HepG2 (cell line): ENCODE measurements around the gene GYG1. TPM values are rescaled to one million over a fixed set of nuclear protein-coding genes. Genes with fewer than 3 reads are reported as not detected.

Experiments
- NFYC ChIP-seq: IDR thresholded peaks from 2 replicates; pipeline ENCODE4 v1.6.1; 2016; ENCODE audit warnings: missing genetic modification reagents, missing compliant biosample characterization
- ZNF343 ChIP-seq: sonication (generic); formaldehyde crosslinking; IDR thresholded peaks from 2 replicates; pipeline ENCODE4 v1.4.0; 2020; ENCODE audit warnings: mild to moderate bottlenecking, missing genetic modification reagents
- ZNF883 ChIP-seq: sonication (generic); formaldehyde crosslinking; IDR thresholded peaks from 2 replicates; pipeline ENCODE4 v1.5.1; 2020; ENCODE audit warnings: mild to moderate bottlenecking, missing genetic modification reagents; ENCODE audit errors: not compliant biosample characterization
- polyA plus RNA-seq, 8 experiments: library from polyadenylated mRNA; depleted of rRNA in 3 of 8; stranded (reverse) in 7 of 8; unstranded in 1 of 8; fragments of >200 nt; fragmentation: Illumina TruSeq in 4 of 8; extraction: Trizol in 4 of 8; gene quantifications; 2 replicates each; pipeline versions ENCODE4 v1.2.1 to v1.2.3, GENCODE V29; 2011 to 2016; ENCODE audit warnings: low read depth in 4 of 8, missing spikeins in 1 of 8, mixed read lengths in 1 of 8; ENCODE audit not compliant: insufficient read depth in 1 of 8
- total RNA-seq, 5 experiments: library from RNA; depleted of rRNA; stranded (reverse); fragments of >200 nt; fragmentation: Illumina TruSeq; extraction: Trizol; gene quantifications; 2 replicates each; pipeline ENCODE4 v1.2.3, GENCODE V29; 2016; ENCODE audit warnings: low read depth in 1 of 5
- TF ChIP-seq, protein P1 (sequence below): sonication (generic); formaldehyde crosslinking; IDR thresholded peaks from 2 replicates; pipeline ENCODE4 v1.4.0; 2020; ENCODE audit warnings: missing genetic modification reagents
- TF ChIP-seq, protein P2 (sequence below): sonication (generic); formaldehyde crosslinking; IDR thresholded peaks from 2 replicates; pipeline ENCODE4 v1.4.0; 2020; ENCODE audit warnings: mild to moderate bottlenecking, missing genetic modification reagents

Gene GYG1
- total and polyA plus RNA-seq, 2 of the 13 experiments (the other 11 are each of a cell fraction or from before 2014, with no cell fraction given): 15.7 to 28.1 TPM

DNA sequence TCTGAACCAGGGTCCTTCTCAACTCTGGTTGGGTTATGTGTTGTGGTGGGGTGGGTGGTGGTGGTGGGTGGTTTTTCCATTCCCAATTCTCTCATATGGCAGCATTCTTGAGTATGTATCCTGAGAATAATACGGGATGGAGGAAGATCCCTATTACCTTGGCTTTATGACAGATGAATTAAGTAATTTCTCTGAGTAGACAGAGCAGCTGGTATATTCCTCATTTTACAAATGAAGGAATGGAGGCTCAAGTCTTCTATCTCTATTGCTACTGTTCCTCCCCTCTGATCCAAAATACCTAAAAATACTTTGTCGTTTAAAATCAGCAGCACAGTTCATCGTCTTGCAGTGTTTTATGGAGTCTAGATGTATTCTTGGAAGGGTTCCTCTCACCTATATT lies 10.4 kb downstream of the GYG1 start (continued):
- TF ChIP-seq, protein P1, sequence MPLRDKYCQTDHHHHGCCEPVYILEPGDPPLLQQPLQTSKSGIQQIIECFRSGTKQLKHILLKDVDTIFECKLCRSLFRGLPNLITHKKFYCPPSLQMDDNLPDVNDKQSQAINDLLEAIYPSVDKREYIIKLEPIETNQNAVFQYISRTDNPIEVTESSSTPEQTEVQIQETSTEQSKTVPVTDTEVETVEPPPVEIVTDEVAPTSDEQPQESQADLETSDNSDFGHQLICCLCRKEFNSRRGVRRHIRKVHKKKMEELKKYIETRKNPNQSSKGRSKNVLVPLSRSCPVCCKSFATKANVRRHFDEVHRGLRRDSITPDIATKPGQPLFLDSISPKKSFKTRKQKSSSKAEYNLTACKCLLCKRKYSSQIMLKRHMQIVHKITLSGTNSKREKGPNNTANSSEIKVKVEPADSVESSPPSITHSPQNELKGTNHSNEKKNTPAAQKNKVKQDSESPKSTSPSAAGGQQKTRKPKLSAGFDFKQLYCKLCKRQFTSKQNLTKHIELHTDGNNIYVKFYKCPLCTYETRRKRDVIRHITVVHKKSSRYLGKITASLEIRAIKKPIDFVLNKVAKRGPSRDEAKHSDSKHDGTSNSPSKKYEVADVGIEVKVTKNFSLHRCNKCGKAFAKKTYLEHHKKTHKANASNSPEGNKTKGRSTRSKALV (CRISPR knock-in tag): no peak
- TF ChIP-seq, protein P2, sequence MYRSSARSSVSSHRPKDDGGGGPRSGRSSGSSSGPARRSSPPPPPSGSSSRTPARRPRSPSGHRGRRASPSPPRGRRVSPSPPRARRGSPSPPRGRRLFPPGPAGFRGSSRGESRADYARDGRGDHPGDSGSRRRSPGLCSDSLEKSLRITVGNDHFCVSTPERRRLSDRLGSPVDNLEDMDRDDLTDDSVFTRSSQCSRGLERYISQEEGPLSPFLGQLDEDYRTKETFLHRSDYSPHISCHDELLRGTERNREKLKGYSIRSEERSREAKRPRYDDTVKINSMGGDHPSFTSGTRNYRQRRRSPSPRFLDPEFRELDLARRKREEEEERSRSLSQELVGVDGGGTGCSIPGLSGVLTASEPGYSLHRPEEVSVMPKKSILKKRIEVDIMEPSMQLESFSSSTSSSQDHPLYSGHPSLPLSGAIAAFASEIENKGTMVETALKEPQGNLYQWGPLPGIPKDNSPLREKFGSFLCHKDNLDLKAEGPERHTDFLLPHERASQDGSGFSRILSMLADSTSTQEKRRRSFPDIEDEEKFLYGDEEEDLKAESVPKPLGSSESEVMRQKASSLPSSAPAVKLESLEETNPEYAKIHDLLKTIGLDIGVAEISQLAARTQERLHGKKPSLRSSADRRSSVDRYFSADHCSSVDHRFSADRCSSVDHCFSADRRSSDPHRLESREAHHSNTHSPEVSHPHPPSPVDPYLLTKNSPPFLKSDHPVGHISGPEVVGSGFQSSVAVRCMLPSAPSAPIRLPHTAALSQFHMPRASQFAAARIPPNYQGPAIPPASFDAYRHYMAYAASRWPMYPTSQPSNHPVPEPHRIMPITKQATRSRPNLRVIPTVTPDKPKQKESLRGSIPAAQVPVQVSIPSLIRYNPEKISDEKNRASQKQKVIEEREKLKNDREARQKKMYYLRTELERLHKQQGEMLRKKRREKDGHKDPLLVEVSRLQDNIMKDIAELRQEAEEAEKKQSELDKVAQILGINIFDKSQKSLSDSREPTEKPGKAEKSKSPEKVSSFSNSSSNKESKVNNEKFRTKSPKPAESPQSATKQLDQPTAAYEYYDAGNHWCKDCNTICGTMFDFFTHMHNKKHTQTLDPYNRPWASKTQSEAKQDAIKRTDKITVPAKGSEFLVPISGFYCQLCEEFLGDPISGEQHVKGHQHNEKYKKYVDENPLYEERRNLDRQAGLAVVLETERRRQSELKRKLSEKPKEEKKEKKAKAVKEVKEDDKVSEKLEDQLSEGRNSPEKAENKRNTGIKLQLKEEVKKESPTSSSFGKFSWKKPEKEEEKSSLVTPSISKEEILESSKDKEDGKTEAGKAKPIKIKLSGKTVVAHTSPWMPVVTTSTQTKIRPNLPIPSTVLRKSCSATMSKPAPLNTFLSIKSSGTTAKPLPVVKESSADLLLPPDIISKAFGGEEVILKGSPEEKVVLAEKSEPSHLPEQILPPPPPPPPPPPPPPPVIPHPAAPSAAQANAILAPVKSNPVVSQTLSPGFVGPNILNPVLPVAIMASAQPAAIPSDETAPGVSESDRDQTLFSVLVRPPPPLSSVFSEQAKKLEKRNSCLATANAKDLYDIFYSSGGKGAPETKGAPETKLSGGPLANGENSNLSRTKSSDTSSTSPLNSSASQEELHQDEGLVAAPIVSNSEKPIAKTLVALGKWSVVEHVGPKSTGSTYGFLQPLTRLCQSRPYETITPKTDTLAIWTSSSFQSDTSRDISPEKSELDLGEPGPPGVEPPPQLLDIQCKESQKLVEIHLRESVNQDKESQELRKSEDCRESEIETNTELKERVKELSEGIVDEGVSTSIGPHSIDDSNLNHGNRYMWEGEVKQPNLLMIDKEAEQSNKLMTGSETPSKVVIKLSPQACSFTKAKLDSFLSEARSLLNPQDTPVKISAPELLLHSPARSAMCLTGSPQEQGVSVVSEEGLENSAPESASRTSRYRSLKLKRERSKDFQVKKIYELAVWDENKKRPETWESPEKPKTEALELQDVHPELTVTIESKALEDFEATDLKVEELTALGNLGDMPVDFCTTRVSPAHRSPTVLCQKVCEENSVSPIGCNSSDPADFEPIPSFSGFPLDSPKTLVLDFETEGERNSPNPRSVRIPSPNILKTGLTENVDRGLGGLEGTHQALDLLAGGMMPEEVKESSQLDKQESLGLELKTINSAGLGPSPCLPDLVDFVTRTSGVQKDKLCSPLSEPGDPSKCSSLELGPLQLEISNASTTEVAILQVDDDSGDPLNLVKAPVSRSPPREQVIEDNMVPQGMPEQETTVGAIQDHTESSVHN (CRISPR knock-in tag): no peak
- TF ChIP-seq ZNF883: no peak
- no peak for TF ChIP-seq NFYC
- TF ChIP-seq ZNF343: no peak
